ENCODE data around the gene EFCAB6.

The EFCAB6 gene

GRCh38 chr22:43830931-43831560, 18.9 kb upstream of the EFCAB6 start:
- DNase-seq (ENCODE audit: low read depth in 3 of 3, low spot score in 1 of 3): no peak

- no peak for DNase-seq (ENCODE audit: low read depth in 3 of 3, low spot score in 1 of 3)
Measured at GRCh38 chr22:43829904-43830851, 18.1 kb upstream of the EFCAB6 start.

DNA sequence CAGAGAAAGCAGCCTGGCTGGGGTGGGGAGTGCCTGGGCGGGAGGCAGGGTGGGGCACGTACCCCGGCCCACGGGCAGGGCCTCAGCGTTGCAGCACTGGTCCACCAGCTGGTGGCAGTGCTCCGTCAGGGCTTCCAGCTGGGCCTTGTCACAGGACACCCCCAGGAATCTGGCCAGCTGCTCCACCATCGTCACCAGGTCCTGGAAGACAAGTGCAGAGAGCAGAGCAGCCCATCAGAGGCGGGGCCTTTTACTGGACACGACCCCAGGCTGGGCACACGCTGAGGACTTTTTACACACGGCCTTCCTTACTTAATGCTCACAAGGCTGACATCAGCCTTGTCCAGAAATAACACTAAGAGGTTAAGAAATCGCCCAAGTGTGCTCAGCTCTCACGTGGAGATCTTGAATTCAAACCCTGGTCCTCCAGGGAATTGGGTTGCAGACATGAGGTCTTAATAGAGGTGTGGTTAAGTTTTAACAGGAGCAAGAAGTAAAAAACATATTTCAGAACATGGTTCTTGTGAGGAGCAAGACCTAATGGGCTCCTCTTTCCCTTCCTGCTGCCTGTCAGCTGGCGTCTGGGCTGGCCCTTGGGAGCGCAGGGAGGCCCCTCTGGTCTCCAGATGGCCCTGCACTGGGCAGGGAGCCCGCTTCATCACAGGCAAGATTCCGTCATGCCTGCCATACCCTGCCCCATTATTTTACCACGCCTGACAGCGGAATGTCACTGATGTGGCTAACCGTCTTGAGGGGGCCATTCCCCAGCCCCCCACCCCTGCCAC, 17.1 kb upstream of the EFCAB6 start:
- DNase-seq (ENCODE audit: low read depth in 3 of 3, low spot score in 1 of 3): no peak

DNA sequence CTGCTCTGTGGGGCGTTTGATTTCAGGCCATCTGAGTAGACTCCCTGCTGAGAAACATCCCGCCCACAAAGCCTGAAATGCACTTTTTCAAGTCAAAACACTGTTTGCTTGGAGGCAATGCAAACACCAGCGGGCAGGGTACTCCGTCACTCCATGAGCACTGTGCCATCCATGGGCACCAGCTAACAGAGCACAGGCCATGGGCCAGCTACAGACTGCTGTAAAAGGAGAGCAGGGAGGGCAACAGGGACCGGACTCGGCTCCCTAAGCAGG, 16.6 kb upstream of the EFCAB6 start:
- no peak for DNase-seq (ENCODE audit: low read depth in 3 of 3, low spot score in 1 of 3)

DNA sequence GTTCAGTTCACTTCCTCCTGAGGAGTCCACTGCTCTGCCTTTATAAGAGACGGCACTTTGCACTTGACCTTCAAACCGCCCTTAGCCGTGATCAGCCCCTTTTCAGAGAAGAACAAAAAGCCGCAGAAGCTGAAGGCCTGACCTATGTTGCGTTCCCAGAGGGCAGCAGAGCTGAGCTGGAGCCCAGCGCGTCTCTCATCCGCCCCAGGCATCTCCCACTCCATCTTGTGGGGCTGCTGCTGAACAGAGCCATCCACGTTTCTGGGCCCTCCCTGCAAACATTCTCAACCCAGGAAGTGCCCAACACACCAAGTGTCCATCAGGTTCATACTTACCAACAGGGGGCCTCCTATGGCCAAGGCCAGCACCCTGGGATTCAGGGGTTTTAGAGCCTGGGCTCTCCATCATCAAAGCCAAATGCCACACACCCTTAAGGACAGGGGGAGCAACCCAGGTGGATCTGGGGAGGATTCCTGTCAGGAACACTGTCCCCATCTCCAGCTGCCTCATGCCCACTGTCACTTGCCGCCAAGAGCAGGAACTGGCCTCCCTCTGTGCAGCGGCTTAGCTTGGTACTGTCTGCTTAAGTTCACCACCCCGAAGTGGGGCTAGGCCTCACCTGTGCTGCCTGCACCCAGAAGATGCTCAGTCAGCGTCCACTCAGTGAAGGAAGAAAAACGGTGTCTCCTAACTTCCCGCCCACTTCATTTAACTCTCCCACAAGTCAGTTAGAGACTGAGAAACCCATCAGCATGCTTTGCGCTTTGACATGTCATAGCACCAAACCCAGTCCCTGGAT, 16.0 kb upstream of the EFCAB6 start:
- DNase-seq (ENCODE audit: low read depth in 3 of 3, low spot score in 1 of 3): no peak

GRCh38 chr22:43827003-43827735, 15.1 kb upstream of the EFCAB6 start:
- no peak for DNase-seq (ENCODE audit: low read depth in 3 of 3, low spot score in 1 of 3)

GRCh38 chr22:43826142-43827002, 14.3 kb upstream of the EFCAB6 start:
- no peak for DNase-seq (ENCODE audit: low read depth in 3 of 3, low spot score in 1 of 3)

GRCh38 chr22:43825651-43826050, 13.5 kb upstream of the EFCAB6 start:
- DNase-seq (ENCODE audit: low read depth in 3 of 3, low spot score in 1 of 3): no peak

GRCh38 chr22:43824724-43825420, 12.8 kb upstream of the EFCAB6 start:
- DNase-seq (ENCODE audit: low read depth in 3 of 3, low spot score in 1 of 3): no peak

DNA sequence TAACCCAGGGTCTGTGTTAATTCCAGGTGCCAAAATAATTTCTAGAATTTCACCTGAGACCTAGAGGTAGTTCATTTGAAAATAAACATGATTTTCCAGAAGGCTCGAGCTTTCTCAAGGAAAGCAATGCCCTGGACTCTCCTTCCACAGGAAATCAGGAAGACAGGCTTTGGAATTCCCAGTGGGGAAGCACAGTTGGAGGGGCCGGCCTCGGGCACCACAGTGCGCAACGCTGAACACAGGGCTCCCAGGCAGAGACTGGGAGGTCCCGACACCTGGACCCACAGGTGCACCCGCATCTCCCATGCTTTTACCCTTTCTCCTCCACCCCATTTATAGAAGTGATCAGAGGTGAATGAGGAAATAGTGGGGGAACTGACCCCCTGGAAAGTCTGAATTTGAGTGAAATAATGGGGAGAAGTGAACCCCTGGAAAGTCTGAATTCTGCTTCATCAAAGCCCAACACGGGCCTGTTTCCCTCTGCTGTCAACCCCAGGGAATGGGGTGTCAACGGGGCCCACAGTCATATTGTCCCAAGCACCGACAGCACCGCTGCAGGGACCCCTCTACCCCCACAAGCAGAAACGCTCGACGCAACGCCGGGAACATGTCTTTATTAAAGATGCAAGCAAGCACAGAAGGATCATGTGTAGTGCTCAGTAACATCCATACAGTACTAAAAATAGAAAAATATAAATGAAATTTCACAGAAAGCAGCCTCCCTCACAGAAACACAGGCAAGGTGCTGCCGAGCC, 12.0 kb upstream of the EFCAB6 start:
- no peak for DNase-seq (ENCODE audit: low read depth in 3 of 3, low spot score in 1 of 3)

GRCh38 chr22:43823353-43823908, 11.3 kb upstream of the EFCAB6 start:
- no peak for DNase-seq (ENCODE audit: low read depth in 3 of 3, low spot score in 1 of 3)

DNA sequence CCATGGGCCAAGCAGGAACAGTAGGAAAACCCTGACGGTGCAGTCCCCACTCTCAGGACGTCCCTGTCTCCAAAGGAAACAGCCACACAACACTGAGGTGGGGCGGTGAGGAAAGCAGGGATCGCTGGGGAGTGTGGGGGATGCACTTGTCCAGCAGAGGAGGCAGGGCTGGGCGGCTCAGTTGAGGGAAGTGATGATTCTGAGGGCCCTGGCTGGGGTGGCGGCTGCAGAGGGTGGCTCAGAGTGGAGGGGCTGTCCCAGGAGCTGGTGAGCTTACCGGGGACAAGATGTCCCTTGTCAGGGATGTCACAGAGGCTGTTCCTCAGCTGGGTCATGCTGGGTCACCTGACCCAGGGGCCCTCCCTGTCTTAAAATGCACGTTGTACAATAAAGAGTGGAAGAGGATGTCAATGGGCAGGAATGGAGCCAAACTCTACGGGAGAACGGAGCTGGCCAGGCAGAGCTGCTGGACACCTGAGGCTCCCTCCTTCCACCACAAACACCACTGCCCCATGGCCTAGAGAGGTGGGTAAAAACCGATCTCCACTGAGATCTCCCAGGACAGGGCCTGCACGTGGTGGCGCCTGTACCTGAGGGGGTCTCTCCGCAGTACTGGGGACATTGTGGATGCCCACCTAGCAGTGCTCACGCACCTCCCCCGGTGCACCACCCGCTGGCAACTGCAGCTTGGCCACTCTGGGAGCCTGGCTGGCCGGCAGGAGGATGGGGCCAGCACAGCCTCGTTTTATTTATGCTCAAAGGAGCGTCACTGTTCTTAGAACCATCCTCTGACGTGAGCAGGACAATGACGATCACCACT, 9.7 kb upstream of the EFCAB6 start:
- DNase-seq (ENCODE audit: low read depth in 3 of 3, low spot score in 1 of 3): no peak

GRCh38 chr22:43820651-43821305, 8.7 kb upstream of the EFCAB6 start:
- no peak for DNase-seq (ENCODE audit: low read depth in 3 of 3, low spot score in 1 of 3)

DNA sequence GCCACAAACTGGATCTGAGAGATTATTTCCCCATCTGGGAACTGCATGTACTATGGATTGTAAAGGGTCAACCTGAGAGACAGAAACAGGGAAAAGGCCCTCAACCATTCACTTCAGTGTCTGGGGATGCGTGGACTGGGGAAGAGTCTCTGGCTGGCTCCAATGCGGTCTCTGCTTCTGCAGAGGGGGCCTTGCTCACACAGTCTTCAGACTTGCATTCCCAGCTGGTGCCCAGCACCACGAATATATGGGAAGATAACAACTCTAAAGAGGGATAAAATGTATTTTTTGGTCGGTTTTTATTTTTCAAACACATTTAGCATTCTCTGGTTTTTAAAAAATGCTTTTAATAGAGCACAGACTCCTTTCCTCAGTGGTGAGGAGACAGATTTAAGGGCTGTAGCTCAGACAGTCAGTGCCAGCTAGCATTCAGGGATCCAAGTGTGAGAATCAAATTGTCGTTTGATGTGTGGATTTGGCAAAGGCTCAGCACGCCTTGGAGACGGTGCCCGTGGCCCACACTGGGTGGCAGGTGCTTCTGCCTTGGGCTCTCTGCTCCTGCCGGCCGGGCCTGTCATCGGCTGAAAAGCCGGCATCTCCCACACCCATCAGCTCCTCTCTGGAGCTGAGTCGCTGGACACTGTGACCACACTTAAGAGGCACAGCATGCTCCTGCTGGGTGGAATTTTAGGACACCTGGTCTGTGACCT, 8.0 kb upstream of the EFCAB6 start:
- DNase-seq (ENCODE audit: low read depth in 3 of 3, low spot score in 1 of 3): no peak

DNA sequence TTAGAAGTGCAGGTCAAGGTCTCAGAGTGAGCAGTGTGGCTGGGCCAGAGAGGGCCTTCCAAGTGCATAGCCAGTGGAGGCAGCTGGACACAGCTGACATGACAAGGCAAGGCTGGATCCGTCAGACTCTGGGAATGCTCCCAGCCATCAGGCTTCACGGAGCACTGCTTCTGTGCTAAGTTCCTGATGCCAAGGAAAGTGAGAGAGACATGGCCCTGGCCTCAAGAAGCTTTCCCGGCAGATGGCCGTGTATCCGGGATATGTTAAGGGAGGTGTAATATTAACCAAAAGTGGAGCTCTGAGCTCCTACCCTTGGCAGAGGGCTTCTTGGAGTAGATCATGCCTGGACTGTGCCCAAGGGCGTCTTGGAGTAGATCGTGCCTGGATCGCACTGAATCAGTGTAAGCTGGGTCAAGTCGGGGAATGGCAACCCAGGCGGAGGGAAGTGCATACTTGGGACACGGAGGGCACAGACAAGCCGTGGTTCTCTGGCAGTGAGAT, 7.4 kb upstream of the EFCAB6 start:
- DNase-seq (ENCODE audit: low read depth in 3 of 3, low spot score in 1 of 3): no peak

DNA sequence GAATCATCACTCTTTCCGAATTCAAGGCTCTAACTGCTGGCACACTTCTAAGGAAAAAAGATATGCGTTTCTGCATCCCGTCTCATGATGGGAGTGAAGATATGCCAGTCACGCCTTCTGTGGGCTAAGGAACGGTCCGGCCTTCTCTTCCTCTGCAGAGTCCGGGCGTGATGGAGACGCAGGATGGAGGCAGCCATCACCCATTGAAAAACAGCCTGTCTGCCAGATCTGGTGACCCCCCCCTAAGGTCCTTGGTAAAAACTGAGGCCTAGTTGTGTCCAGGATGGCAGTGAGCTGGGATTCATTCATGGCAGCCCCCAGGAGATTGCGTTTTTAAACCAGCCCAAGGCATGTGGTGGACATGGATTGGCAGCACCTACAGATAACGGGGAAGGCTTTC, 6.9 kb upstream of the EFCAB6 start:
- DNase-seq (ENCODE audit: low read depth in 3 of 3, low spot score in 1 of 3): no peak
